DND-41 (cell line): ENCODE measurements around the gene RNPEPL1.

Experiments
- CTCF ChIP-seq: IDR thresholded peaks from 2 replicates; pipeline ENCODE4 v1.5.1; 2012; ENCODE audit warnings: borderline replicate concordance, low read length, moderate library complexity, mild to moderate bottlenecking; ENCODE audit not compliant: poor library complexity, severe bottlenecking; ENCODE audit errors: extremely low read depth
- EZH2 ChIP-seq: IDR thresholded peaks from 3 replicates; pipeline ENCODE4 v1.6.1; 2012; ENCODE audit warnings: borderline replicate concordance, low read depth, mild to moderate bottlenecking, moderate library complexity, low read length, inconsistent platforms; ENCODE audit not compliant: severe bottlenecking

- TF ChIP-seq CTCF, result no peak
- no peak for TF ChIP-seq EZH2
Measured at GRCh38 chr2:240593026-240593702, 24.9 kb downstream of the RNPEPL1 start.
